Mucosa of stomach (tissue), 1 donor: Measurements from ENCODE around the gene SPATA13.

Experiments
- H3K27me3 ChIP-seq: one replicate; pipeline ENCODE4 v1.7.0; 2013; ENCODE audit warnings: mild to moderate bottlenecking, low read length; ENCODE audit not compliant: control insufficient read depth, insufficient read depth
- H3K36me3 ChIP-seq: one replicate; pipeline ENCODE4 v1.7.0; 2013; ENCODE audit warnings: low read length; ENCODE audit not compliant: control insufficient read depth, insufficient read depth
- H3K4me1 ChIP-seq: one replicate; pipeline ENCODE4 v1.7.0; 2013; ENCODE audit warnings: mild to moderate bottlenecking, low read length; ENCODE audit not compliant: control insufficient read depth, insufficient read depth
- H3K4me3 ChIP-seq: one replicate; pipeline ENCODE4 v1.7.0; 2013; ENCODE audit warnings: low read length
- H3K9ac ChIP-seq: one replicate; pipeline ENCODE4 v1.7.0; 2013; ENCODE audit warnings: mild to moderate bottlenecking, low read length, moderate library complexity
- H3K9me3 ChIP-seq: one replicate; pipeline ENCODE4 v1.7.0; 2013; ENCODE audit warnings: mild to moderate bottlenecking, low read length, moderate library complexity; ENCODE audit not compliant: control insufficient read depth
- donor health status: Pancreatic carcinoma.

The SPATA13 gene

DNA sequence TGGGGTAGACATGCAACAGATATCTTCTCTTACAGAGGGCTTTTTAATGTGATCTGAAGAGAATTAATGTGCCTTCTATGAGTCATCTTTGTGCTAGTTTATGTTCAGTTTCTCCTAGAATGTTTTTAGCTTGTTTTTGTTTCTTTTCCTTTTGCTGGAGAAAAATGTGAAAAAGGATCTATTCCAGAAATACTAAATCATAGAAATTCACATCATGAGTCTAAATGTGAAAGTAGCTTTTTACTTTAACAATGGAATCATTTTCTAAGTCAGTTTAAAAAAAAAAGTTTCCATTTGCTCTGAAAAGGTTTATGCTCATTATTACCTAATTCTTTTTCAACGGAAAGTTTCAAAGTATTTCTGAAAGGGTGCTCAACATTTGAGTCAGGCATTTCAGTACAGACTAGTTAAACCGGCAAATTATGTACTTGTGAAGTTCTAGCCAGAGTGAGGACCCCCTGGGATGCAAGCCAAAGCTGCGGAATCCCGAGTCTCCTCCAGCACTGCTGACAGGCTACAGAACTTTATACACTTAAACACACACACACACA is 72.9 kb downstream of the SPATA13 start:
- no peak overlapping the region for H3K9ac ChIP-seq
- H3K36me3 ChIP-seq, result no peaks in the 10 kb centered on the region
- H3K4me1 ChIP-seq, result peaks cover 19% of the 10 kb centered on the region
- H3K4me3 ChIP-seq, result no peak overlapping the region
- H3K27me3 ChIP-seq, result no peaks in the 10 kb centered on the region
- no peaks in the 10 kb centered on the region for H3K9me3 ChIP-seq

DNA sequence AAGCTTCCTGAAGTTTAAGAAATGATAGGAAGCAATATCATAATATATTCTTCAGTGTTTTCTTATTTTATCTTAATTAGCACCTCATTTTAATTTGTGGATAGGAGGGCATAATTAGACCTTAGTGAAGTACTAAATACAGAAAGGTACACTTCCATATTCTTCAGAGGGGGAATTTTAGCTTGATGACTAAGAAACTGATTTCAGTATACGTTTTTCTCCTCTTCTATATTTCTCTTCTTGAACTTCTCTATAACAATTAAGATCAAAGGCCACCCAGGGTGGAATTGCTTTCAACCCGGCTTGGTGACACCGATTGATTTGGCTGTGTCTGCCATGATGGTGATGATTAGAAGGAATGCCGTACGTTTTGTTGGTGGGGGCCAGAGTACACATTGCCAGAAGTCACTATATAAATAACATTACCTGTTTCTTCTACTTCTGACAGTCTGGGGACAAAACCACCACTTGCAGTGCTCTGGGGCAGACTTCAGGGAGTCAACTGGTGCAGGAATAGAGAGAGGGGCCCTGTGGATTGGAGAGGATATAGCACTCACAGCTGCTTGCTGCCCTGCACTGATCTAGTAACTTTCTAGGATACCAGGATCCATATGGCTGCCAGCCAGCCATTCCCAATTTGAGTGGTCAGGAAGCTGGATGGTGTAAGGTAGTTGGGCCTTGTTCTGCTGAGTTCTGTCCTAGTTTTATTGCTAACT is 73.8 kb downstream of the SPATA13 start:
- Histone ChIP-seq H3K4me1 (peaks cover 27% of the 10 kb centered on the region), H3K4me3 (no peak overlapping the region), H3K9me3 (no peaks in the 10 kb centered on the region)

DNA sequence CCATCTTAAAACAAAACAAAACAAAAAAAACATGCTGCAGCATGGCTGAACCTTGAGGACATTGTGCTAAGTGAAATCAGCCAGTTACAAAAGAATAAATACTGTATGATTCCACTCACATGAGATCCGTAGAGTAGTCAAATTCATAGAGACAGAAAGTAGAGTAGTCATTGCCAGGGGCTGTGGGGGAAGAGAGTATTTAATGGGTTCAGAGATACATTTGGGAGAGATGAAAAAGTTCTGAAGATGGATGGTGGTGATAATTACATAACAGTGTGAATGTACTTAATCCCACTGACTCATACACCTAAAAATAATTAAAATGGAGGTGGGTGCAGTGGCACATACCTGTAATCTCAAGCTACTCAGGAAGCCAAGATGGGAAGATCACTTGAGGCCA is 76.8 kb downstream of the SPATA13 start:
- H3K9me3 ChIP-seq, result no peaks in the 10 kb centered on the region
- no peaks in the 10 kb centered on the region for H3K36me3 ChIP-seq
- no peaks in the 10 kb centered on the region for H3K27me3 ChIP-seq
- H3K9ac ChIP-seq, result no peak overlapping the region
- H3K4me3 ChIP-seq, result no peak overlapping the region
- H3K4me1 ChIP-seq, result peaks cover 14% of the 10 kb centered on the region

More for the DNA sequence above, 73.8 kb downstream of the SPATA13 start:
- Histone ChIP-seq H3K27me3 (no peaks in the 10 kb centered on the region), H3K36me3 (no peaks in the 10 kb centered on the region), H3K9ac (no peak overlapping the region)

DNA sequence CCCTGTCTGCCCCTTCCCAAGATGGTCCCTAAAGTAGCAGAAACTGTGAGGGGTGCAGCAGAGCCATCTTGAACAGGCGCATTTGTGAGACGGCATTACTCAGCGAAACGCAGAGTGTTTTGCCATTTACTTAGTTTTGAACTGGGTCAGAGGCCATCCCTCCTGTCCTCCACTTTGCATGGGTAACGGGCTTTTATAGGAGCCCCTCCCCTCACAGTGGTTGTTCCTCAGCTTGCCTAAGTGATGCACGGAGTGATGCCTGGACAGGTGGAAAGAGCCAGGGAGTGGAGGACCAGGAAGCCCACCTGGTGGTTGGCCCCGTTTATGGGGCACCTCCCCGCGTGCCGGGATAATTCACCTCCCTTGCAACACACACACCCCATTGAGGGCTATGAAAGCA is 80.8 kb downstream of the SPATA13 start:
- Histone ChIP-seq H3K4me3 (no peak overlapping the region), H3K9ac (no peak overlapping the region), H3K27me3 (no peaks in the 10 kb centered on the region), H3K9me3 (no peaks in the 10 kb centered on the region), H3K36me3 (no peaks in the 10 kb centered on the region), H3K4me1 (peaks cover 11% of the 10 kb centered on the region)

DNA sequence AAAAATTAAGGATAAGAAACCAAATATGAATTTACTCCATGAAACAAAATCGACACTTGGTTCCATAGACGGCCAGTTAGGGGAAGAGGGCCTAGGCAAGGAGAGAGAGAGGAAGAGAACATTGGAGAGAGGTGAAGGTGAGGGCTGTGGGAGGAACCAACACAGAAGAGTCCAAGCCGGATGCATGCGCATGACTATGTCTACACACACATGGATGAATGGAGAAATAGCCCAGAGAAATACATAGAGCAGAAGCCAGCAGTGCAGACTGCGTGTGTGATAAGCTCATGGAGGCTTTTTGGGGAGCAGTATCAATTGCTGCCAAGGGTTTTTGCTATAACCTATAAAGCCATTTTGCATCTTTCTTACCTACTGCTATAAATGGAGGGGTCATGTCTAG is 81.6 kb downstream of the SPATA13 start:
- Histone ChIP-seq H3K27me3 (no peaks in the 10 kb centered on the region), H3K9ac (no peak overlapping the region), H3K9me3 (no peaks in the 10 kb centered on the region), H3K36me3 (no peaks in the 10 kb centered on the region), H3K4me1 (peaks cover 11% of the 10 kb centered on the region), H3K4me3 (no peak overlapping the region)

DNA sequence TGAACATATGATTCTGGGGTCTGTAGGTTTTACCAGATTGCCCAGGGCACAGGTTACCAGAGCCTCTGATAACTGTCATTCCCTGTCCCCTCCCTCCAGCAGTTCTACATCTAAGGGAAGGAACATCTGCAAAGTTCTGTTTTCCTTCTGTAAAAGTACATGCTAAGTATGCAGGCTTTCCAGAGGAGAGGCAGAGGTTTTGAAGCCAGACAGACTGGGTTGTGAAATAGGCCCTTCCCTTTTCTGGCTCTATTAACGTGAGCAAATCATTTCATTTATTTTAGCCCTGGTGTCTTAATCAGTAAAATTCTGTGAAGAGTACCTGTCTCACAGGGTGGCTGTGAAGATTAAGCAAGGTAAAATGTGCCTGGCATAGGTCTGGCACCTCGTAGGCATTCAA is 82.8 kb downstream of the SPATA13 start:
- H3K36me3 ChIP-seq, result no peaks in the 10 kb centered on the region
- no peaks in the 10 kb centered on the region for H3K27me3 ChIP-seq
- no peaks in the 10 kb centered on the region for H3K9me3 ChIP-seq
- H3K9ac ChIP-seq, result no peak overlapping the region
- H3K4me1 ChIP-seq, result peaks cover 10% of the 10 kb centered on the region
- no peak overlapping the region for H3K4me3 ChIP-seq

DNA sequence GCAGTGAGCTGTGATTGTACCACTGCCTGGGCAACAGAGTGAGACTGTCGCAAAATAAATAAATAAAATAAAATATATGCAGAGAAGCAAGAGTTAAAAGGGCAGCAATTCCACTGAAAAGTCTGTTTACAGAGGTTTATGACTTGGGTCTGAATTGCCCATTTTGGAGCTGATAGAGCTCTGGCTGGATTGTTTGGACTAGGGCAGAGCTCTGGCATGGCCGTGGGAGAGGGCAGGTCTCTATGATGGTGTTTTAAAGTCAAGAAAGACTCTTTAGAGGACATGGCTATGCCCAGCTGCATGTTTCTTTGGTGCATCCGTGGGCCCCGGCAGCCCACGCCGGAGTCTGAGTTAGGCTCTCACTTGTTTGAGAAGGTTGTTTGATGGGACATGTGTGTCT is 84.3 kb downstream of the SPATA13 start:
- no peak overlapping the region for H3K9ac ChIP-seq
- no peak overlapping the region for H3K4me3 ChIP-seq
- H3K4me1 ChIP-seq, result no peaks in the 10 kb centered on the region
- no peaks in the 10 kb centered on the region for H3K36me3 ChIP-seq
- no peaks in the 10 kb centered on the region for H3K27me3 ChIP-seq
- no peaks in the 10 kb centered on the region for H3K9me3 ChIP-seq

DNA sequence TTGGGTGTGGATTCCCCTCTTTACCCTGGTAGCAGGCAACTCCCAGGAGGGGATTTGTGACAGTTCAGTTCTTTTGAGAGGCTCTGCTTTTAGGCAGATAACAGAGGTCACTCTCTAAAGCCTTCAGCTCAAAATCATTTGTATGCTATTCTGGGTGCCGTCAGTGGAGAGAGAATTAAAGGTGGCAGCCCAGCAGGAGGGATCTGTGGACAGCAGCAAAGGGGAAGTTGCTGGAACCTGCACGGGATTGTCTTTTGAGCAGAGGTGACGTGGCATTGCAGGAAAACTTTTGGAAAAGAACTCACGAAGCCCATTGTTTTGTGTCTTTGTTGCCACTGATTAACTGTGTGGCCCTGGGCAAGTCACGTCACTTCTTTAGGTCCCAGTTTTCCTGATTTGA is 86.5 kb downstream of the SPATA13 start:
- Histone ChIP-seq H3K4me3 (no peak overlapping the region), H3K9ac (no peak overlapping the region), H3K9me3 (no peaks in the 10 kb centered on the region), H3K27me3 (no peaks in the 10 kb centered on the region), H3K4me1 (no peaks in the 10 kb centered on the region), H3K36me3 (peaks cover 4% of the 10 kb centered on the region)

DNA sequence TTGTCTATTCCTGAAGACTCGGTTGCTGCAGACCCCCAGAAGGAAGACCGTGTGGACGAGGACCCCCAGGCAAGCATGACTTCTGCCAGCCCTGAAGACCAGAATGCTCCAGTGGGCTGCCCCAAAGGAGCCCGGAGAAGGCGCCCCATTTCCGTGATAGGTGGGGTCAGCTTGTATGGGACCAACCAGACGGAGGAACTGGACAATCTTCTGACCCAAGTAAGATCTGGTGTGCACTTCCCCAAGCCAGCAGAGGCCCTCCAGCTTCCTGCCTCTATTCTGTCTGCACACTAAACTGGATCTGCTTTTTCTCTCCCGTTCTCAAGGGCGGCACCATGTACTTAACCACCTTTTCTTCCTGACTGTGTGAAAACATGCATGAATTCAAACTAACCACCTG is 89.1 kb downstream of the SPATA13 start:
- Histone ChIP-seq H3K9ac (no peak overlapping the region), H3K36me3 (peaks cover 8% of the 10 kb centered on the region), H3K27me3 (no peaks in the 10 kb centered on the region), H3K4me1 (no peaks in the 10 kb centered on the region), H3K9me3 (no peaks in the 10 kb centered on the region), H3K4me3 (no peak overlapping the region)

DNA sequence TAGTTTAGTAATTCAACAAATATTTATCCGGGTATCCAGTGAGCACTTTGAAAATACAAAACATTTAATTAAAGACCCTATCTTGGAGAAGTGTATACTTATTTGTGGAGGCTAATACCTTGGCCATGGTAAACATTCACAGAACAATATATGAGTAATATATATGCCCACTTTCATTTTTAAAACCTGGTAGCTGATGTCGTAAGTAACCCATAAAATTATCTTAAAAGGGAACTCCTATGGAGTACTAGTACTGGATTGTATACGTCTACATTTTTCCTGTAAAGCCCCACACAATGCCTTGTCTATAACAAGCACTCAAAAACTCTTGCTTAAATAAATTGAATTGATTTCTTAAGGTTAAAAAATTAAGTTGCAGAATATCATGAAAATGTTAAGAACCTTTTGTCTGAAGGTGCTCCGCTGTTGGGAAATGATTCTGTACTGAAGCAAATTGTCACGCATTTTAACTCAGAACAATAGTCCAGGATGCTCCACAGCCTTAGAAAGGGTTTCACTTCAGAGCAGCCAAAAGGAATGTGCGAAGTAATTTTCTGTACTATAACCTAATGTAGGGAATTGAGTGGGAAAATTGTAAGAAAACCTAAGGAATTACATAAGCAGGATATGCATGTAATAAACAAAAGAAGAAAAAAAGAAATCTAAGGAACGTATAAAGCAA is 90.0 kb downstream of the SPATA13 start:
- H3K4me3 ChIP-seq, result no peak overlapping the region
- H3K27me3 ChIP-seq, result no peaks in the 10 kb centered on the region
- no peaks in the 10 kb centered on the region for H3K9me3 ChIP-seq
- H3K4me1 ChIP-seq, result no peaks in the 10 kb centered on the region
- H3K9ac ChIP-seq, result no peak overlapping the region
- H3K36me3 ChIP-seq, result peaks cover 8% of the 10 kb centered on the region

DNA sequence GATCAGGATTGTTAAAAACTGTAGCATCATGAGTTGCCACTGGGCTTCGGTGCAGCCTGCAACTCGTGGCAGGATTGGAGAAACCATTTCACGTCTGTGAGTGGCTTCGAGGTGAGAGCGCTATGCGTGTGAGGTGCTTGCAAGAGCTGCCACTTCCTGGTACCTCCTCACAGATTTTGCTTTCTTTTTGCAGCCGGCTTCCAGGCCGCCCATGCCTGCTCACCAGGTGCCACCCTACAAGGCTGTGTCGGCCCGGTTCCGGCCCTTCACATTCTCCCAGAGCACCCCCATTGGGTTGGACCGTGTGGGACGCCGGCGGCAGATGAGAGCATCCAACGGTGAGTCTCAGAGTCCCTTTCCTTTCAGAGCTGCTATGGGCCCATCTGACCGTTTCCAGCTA is 91.0 kb downstream of the SPATA13 start:
- H3K9ac ChIP-seq, result no peak overlapping the region
- no peaks in the 10 kb centered on the region for H3K4me1 ChIP-seq
- no peaks in the 10 kb centered on the region for H3K27me3 ChIP-seq
- H3K4me3 ChIP-seq, result no peak overlapping the region
- peaks cover 8% of the 10 kb centered on the region for H3K36me3 ChIP-seq
- no peaks in the 10 kb centered on the region for H3K9me3 ChIP-seq

DNA sequence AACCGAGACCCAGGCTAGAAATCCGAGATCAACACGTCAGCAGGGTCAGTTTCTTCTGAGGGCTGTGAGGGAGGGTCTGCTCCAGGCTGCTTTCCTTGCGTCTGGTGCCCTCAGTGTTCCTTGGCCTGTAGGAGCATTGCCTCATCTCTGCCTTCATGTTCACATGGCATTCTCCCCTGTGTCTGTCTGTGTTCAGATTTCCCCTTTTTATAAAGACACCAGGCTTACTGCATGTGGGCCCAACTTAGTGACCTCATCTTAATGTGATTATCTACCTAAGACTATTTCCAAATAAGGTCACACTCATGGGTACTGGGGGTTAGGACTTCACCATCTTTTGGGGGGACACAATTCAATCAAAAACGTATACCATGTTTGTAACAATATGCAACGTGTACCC is 91.6 kb downstream of the SPATA13 start:
- Histone ChIP-seq H3K4me3 (no peak overlapping the region), H3K4me1 (no peaks in the 10 kb centered on the region), H3K9me3 (no peaks in the 10 kb centered on the region), H3K27me3 (no peaks in the 10 kb centered on the region), H3K36me3 (peaks cover 8% of the 10 kb centered on the region), H3K9ac (no peak overlapping the region)
